PC-3 (cell line): ENCODE measurements around the gene PTPRN2.

ENCODE experiments used
- EZH2 ChIP-seq: fragments of 300-600 bp; sonication (generic); IDR thresholded peaks from one replicate; pipeline ENCODE4 v1.6.1; 2017; ENCODE audit warnings: antibody characterized with exemption, mild to moderate bottlenecking, low read length; ENCODE audit not compliant: unreplicated experiment
- EZH2phosphoT487 ChIP-seq: fragments of 300-600 bp; sonication (generic); IDR thresholded peaks from 2 replicates; pipeline ENCODE4 v1.6.1; 2018; ENCODE audit warnings: mild to moderate bottlenecking, antibody characterized with exemption, low read length, borderline replicate concordance
- TF ChIP-seq, protein P1 (sequence below): fragments of 300-600 bp; sonication (generic); conservative IDR thresholded peaks from 2 replicates; pipeline ENCODE4 v1.5.1; 2017; ENCODE audit warnings: antibody characterized with exemption, low read depth, mild to moderate bottlenecking, low read length

DNA sequence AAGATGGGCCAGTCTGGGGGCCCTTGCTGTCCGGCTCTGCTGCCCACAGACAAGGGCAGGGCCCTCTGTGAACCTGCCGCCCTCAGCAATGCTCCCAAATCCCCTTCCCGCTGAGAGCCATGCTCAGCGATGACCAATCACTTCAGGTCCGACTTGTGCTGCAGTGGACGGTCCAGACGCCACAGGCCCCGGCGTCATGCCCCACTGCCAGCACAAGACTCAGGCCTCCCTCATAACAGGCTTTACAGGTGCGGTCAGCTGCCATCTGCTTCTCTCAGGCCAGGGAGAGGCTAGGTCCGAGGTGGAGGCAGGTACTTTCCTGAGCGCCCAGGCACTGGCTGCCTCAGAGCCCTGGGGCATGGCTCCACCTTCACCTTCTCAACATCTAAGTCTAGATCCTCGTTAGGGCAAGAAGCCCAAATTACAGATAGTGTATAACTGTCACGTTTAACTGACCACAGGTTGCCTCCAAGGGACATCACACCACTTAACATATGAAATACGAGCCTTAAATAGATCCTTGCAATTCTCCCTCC is 393.2 kb downstream of the PTPRN2 start:
- TF ChIP-seq EZH2phosphoT487 (no peak), EZH2 (no peak)
- TF ChIP-seq, protein P1, sequence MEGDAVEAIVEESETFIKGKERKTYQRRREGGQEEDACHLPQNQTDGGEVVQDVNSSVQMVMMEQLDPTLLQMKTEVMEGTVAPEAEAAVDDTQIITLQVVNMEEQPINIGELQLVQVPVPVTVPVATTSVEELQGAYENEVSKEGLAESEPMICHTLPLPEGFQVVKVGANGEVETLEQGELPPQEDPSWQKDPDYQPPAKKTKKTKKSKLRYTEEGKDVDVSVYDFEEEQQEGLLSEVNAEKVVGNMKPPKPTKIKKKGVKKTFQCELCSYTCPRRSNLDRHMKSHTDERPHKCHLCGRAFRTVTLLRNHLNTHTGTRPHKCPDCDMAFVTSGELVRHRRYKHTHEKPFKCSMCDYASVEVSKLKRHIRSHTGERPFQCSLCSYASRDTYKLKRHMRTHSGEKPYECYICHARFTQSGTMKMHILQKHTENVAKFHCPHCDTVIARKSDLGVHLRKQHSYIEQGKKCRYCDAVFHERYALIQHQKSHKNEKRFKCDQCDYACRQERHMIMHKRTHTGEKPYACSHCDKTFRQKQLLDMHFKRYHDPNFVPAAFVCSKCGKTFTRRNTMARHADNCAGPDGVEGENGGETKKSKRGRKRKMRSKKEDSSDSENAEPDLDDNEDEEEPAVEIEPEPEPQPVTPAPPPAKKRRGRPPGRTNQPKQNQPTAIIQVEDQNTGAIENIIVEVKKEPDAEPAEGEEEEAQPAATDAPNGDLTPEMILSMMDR: no peak
